SIG-M5 (cell line): ENCODE measurements around the gene CYP26C1.
"Not testable (repeated sequence)": the region's sequence is repeated elsewhere in the genome, so short reads cannot be mapped to it uniquely, and the experiment has no call there.

Experiments
- DNase-seq: peaks from one replicate; lab custom pipeline; 2025; lab: John Stamatoyannopoulos, UW

Gene CYP26C1

DNA sequence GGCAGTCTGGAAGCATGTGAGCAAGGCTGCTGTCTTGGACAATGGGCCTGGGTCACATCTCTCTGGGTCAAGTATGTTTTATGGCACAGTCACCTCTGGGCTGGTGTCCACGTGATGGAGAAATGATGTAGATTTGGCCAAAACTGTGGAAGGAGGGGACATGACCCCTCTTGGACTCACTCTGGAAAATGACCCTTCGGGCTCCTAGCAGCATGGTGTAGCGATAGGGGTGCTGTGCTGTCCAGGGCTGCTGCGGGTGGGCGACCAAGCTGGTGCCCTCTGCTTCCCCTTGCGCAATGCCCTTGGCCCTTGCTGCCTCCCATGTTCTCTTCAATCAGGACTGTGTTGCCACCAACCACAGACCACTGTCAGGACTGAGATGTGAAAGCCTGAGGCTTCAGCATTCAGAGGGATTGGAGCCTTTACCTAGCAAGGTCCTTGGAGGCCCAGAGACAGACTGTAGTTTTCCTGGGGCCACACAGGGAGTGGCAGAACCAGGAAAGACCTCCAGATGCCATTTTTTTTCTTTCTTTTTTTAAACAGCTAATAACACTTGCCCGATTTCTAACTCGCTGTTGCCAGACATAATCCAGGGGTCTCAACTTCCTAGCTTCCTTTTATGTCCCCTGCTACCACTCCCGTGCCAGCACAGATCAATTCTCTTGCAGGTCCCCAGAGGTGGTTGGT lies 19.2 kb downstream of the CYP26C1 start:
- DNase-seq, result no peak

DNA sequence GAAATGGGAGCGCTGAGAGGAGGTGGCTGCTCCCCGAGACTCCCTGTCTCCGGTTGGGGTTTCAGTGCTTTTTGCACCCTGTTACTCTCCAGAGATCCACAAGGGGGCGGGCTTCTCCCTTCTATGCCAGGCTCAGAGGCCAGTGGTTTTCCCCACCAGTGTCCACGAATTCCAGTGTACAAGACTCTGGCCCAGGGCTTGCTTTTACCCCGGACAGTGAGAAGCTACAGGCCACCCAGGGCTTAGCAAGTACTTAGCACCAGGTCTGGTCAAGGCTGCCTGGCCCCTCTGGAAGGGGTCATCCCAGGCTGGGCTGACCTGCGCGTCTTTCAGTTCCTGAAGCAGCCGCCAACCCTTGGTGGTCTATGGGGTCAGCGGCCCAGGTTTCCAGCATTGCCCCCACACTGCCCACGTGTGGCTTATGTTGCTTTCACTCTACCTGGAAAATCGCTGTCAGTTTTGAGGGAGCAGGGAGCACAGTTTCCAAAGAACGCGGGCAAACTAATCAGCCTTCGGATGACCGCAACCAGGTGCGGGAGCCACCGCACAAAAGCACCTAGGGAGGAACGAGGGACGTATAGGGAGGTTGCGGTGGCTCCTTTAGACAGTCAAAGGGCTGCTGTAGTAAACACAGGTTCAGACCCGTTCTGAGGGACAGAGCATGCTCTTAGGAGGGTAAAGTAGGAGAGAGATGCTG lies 19.9 kb downstream of the CYP26C1 start:
- no peak for DNase-seq

DNA sequence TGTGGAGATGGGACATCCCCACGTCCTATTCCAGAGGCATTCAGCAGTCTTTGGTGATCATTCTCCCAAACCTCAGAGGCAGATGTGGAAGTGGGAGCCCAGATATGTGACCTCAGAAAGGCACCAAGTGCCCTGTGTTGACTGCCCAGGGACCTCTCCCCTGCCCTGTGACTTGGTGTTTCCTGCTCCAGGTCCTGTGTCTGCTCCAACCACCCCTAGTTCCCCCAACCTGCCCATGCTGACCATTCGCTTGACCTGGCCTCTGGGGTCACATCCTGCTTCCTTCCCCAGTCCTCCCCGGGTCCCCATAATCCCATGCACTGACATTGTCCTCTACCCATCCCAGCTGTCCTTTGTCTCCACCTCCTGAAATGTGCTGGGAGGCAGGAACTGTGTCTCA lies 20.7 kb downstream of the CYP26C1 start:
- no peak for DNase-seq

DNA sequence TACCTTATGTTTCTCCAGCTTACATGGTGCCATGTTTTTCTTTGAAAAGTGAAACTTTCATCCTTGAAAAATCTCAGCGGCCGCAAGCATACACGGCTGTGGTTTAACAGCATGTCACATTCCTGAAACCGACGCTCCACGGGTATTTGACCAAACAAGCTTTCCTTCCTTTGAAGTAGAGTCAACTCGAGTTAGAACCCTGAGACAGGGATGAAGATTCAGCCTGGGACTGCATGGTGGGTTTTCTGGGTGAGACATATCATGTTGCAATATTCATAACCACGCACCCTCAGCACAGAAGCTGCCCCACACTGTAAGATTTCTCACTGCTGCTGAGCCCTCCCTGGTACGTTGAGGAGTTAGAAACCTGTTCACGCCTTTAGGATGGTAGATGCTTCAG lies 21.2 kb downstream of the CYP26C1 start:
- DNase-seq, result no peak

DNA sequence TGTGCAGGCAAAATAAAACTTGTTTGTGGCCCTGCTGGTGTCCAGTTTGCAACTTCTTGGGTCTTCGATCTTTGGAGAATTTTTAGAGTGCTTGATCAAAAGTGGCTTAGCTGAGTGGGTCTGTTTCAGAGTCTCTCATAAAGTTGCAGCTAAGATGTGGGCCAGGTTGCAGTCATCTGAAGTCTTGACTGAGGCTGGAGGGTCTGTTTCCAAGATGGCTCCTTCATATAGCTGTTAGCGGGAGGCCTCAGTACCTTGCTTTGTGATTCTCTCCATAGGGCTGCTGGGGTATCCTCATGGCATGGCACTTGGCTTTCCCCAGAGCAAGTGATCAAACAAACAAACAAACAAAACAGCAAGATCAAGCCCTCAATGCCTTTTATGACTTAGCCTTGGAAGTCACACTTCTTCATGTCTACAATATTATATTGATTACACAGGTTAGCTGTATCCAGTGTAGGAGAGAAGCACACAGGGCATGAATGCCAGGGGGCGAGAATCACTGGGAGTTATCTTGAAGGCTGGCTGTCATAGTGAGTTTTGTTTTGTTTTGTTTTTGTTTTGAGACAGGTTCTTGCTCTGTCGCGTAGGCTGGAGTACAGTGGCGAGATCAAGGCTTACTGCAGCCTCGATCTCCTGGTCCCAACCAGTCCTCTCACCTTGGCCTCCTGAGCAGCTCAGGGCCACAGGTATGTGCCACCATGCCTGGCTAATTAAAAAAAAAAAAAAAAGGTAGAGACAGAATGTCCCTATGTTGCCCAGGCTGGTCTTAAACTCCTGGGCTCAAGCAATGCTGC lies 23.3 kb downstream of the CYP26C1 start:
- DNase-seq, result no peak

DNA sequence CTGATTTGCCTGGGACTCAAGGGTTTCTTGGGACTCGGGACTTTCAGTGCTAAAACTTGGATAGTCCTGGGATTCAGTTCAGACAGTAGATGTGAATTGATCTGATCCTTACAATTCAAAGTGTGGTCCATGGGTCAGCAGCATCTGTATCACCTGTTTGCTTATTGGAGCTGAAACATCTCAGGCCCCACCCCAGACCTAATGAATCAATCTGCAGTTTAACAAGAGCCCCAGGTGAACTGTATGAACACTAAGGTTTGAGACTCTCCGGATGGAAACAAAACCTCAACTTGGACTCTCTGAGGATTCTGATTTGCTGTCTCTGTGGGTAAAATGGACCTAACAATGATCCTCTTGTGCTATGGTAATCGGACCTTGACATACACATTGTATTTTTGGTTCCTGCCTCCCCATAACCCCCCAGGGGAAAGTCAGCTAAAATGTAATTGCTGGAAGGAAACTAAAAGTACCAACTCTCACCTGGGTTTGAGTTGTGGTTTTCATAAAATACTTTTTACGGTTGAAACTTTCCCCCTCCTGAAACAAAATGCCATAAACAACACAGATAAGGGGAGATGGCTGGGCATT lies 24.8 kb downstream of the CYP26C1 start:
- no peak for DNase-seq

DNA sequence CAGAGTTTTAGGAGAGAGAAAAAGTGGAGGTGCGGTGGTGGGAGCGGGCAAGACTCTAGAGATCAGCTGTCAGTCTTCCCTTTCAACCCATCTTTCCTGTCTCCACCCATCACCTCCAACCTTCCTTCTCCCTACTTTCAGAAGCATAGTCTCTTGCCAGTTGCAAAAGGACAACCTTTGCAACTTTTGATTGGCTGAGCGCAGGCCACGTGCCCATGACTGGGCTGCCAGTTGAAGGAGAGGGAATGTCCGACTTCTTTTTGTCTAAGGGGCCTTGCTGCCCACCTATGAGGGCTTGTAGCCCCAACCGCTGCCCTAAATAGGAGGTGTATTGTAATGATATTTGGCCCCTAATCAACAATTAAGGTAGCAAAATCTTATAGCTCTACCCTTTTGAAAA lies 25.7 kb downstream of the CYP26C1 start:
- DNase-seq, result no peak

DNA sequence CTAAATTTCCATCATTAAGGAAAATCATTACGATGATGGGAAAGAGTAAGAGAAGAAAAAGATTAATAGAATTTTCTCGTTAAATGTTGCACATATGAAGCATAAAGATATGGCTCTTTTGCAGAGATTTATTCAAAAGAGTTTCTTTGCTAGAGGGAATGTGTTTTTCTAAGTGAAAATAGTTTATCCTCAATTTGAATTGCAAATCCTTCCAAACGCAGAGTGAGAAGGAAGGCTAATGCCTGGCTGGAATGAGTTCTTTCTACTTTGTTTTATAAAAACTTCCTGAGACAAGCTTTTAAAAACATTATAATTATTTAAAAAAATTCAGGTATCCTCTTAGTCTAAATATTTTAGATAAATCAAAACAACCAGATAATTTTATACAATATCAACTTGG lies 27.2 kb downstream of the CYP26C1 start:
- DNase-seq, result no peak

DNA sequence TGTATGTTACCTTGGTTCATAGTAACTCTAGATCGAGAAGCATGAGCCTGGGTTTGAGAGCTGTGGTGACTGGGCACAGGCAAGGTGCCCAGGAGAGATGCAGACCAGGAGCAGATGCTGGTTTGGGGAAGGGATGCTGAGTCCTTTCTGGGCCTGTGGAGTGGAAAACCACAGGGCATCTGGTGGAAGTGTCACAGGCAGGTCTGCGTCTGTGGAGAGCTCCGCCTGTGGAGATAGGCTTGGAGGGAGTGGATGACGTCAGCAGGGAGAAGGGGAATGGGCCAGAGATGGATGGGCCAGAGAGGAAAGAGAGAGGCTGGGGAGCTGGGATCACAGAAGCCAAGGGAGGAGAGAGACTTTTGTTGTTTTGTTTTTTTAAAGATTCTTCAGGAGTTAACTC lies 27.9 kb downstream of the CYP26C1 start:
- no peak for DNase-seq

DNA sequence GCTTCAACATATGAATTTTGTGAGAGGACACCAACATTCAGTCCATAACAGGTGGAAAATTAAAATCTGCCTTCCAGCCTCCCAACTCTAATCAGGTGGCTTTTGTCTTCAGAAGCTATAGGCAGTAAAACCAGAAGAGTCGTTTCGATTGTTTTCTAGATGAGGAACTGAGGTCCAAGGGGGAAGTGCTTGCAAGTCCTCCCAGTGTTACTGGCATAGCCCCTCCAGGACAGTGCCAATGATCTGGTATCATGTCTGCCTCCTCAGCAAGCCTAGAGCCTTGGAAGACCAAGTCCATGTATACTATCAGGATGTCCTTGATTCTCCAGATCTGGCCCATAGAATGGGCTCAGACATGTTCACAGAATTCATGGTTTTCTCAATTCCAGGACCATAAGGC lies 30.0 kb downstream of the CYP26C1 start:
- no peak for DNase-seq

DNA sequence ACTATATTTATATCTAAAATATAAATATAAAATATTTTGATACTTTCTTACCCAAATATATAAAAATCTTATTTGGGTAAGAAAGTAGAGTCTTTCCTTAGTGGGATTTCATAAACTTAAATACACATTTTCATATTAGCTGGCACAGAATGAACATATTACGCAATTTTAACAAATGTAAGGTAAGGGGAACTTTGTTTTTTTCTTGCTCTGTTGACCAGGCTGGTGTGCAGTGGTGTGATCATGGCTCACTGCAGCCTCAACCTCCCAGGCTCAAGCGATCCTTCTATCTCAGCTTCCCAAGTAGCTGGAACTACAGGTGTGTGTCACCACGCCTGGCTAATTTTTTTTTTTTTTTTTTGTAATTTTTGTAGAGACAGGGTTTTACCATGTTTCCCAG lies 31.4 kb downstream of the CYP26C1 start:
- no peak for DNase-seq

DNA sequence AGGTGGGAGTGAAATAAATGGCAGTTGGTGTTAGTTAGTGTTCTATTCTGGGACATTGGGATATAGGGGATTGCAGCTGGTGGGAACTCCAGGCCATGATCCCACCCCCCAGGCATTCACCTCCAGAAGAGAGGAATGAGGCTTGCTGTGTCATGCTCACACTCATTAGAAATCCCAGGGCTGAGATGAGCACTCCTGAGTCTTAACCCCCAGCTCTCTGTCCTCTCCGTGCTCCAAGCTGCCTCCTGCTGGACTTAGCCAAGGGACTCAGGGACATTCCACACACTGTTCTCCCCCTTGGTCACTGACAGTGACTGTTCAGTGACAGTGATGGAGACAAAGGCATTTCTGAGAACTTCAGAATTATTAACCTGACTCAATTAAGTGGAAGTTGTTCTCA lies 34.6 kb downstream of the CYP26C1 start:
- DNase-seq, result no peak

DNA sequence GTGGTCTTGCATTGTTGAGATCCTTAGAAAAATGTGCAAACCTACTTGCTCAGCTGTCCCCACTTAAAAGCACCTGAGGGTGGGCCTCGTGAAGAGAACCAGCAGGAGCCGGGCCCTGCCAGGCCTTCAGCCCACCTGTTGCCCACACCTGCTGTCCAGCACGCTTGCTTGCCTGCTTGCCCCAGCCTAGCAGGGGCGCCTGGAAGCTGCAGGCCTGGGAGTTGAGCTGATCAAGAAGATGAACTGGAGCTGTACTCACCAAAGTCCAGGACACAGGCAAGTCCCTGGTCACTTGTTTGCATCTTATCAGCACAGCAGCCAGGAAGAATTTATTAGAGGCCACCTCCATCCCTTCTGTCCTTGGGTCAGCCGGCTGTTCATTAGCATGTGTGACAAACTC lies 36.3 kb downstream of the CYP26C1 start:
- no peak for DNase-seq

DNA sequence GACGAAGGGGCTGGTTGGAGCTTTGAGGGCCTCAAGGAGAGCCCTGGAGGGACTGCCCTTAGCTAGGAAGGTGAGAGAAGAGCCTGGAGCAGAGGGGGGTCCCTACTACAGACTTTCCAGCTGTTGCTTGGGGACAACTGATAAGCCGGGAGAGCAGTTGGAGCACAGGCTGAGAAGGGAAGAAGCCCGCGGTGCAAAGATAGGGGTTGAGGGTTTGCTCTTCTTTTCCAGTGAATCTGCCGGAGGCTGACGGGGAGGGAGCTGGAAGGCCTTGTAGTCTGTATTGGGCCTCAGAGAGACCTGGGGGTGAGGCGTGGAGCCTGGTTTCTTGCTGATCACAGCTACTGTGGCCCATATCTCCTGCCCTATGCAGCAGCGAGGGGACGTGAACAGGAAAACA lies 36.8 kb downstream of the CYP26C1 start:
- no peak for DNase-seq

DNA sequence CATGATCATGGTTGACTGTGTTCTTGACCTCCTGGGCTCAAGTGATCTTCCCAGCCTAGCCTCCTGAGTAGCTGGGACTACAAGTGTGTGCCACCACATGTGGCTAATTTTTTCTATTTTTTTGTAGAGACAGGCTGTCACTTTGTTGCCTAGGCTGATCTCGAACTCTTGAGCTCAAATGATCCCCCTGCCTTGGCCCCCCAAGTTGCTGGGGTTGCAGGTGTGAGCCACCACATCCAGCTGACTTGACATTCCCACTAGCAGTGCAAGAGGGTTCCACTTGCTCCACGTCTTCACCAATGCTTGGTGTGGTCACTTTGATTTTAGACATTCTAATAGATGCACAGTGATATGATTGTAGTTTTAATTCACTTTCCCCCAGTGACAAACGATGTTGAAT lies 38.2 kb downstream of the CYP26C1 start:
- DNase-seq, result no peak

DNA sequence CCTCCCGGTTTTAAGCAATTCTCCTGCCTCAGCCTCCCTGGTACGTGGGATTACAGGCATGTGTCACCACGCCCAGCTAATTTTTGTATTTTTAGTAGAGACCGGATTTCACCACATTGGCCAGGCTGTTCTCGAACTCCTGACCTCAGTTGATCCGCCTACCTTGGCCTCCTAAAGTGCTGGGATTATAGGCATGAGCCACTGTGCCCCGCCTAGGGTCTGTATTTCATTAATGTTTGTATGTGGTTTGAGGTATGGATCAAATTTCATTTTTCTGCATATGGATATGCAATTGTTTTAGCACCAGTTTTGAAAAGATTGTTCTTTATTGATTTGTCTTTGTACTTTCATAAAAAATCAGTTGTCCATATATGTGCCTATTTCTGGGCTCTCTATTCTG lies 39.1 kb downstream of the CYP26C1 start:
- DNase-seq, result no peak

DNA sequence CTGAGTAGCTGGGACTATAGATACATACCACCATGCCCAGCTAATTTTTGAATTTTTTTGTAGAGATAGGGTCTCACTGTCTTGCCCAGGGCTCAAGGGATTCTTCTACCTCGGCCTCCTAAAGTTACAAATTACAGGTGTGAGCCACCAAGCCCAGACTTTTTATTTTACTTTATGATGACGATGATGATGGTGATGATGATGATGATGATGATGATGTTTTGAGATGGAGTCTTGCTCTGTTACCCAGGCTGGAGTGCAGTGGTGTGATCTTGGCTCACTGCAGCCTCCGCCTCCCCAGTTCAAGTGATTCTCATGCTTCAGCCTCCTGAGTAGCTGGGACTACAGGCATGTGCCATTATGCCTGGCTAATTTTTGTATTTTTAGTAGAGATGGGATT lies 40.5 kb downstream of the CYP26C1 start:
- not testable (repeated sequence) for DNase-seq

DNA sequence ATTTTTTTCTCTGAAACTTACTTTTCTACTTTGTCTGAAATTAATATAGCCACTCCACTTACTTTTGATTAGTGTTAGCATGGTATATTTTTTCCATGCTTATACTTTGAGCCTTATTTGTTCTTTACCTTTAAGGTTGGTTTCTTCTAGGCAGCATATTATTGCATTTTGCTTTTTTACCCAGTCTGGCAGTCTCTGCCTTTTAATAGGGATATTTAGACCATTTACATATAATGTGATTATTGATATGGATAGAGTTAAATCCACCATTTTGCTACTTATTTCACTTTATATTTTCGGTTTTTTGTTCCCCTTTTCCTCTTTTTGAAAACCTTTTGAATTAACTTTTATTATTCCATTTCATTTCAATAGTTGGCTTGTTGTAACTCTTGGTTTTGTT lies 43.4 kb downstream of the CYP26C1 start:
- DNase-seq, result no peak

DNA sequence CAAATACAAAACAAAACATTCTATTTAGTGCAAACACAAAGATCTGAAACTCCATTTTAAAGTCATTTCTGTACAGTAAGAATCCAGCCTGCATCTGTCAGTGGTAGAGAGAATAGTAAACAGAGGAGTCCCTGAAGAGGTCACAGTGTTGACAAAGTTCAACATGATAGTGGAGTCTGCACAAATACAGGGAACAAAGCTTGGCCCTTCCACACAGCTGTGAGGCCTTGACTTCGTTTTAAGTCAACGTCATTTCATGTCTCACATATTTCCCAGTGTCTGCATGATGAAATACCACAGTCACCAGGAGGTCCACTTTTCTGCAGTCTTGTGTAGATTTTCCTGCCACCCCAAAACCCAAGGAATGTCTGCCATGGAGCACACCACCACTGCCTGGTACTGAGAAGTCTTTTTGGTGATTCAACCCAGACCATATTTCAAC lies 46.1 kb downstream of the CYP26C1 start:
- DNase-seq, result no peak

DNA sequence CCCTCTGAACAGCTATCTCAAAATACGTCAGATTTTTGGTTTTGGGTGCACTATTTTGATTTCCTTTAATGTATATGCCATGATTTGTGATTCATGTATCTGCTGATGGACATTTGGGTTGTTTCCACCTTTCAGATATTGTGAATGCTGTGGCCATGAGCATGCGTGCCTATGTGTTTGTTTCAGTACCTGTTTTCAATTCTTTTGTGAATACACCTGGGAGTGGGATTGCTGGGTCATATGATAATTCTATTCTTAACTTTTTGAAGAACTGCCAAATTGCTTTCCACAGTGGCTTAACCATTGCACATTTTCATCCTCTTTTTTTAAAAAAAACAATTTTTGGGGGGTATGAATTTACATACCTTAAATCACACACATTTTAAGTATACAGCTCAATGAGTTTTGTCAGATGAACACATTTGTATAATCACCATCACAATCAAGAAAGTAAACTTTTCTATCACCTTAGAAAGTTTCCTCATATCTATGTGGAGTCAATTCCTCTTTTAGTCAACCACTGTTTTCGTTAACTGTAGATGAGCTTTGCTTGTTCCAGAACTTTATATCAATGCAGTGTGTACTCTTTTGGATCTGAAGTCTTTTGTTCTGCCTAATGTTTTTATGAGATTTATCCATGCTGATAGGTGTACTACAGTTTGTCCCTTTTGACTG lies 50.0 kb downstream of the CYP26C1 start:
- DNase-seq, result no peak

DNA sequence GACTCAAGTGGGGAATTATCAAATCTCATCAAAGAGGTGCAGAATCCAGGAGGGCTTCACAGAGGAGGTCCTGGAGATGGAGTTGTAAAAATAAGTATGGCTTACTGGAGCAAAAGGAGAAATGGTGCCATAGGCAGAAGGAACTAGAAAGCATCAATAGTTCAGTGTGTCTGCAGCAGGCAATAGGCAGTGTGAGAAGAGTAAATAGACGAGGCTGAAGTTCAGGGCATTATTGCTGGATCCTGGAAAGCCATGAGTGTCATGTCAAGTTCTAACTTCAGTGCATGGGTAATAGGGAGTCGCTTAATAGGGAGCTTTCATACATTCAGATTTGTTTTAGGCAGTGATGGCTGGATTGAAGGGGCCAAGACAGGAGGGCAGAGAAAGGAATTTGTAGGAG lies 52.4 kb downstream of the CYP26C1 start:
- DNase-seq, result no peak
